ENCODE data around the gene IFNA2.

Gene IFNA2

DNA sequence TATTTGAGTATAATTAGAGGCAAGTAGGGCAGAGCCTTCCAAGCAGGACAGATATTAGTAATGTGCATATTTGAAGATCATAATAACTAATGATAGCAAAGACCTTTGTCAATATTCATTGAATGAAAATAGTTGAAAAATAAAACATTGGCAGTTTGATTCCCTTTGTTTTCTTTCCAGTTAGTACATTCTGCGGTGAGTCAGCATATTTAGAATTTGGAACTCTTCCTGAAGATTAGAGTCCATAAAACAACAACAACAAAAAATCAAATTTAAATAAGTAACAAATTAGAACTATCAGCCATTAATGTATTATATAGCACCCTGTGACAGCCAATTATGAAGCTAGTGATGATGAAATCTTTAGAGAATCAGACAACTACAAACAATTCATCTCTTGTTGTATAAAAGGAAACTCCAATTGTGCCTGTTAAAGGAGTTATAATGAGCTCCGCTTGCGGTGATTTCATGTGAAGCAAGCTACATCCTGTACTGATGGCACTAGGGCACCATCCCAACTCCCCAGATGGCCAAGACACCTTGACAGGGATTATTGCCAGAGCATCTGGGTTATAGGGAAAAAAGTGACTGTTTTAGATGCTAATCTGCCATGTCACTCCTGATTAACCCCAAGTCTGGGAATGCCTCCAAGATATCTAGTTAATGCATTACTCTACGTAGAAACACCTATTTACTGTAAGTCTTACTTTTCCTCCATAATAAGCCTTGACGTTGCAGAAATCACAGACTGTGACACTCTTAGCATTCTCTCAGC, 30.5 kb upstream of the IFNA2 start:
- peak in 1 of 2 donors; percentile 26 for DNase-seq (ENCODE audit: low read depth in 2 of 2)

DNA sequence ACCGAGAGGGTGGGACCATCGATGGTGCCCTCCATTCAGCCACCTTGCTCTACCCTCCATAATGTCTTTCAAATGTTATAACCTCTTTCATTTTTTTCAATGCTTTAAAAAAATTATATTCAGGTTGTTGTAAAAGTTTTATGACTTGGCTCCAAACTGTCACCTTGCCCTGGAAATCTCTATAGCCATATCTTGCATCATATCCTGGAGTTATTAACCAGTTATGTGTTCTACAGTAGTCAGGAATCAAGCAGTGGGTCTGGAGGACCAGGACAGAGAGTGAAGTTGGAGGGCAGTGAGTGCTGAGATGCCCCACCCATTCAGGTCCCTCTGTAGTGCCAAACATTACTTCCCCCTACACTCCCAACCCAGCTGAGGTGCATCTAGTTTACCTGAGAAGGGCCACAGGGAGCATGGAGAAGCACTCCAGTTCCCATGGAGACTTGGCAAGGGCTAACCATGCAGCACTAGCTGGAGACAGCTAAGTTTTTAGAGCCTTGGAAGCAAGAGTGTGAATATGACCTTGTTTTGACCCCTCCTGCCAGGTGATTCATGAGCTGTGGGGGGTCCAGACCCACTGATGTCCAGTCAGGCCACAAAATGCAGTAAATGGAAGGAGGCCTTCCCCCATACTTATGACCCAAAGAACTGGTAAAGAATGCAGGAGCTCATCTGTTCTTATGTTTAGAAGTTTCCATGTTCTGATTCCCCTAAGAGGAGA, 29.2 kb upstream of the IFNA2 start:
- no peak for DNase-seq (ENCODE audit: low read depth in 2 of 2)
- TF ChIP-seq CTCF (IDR thresholded peaks at IDR 0.05; ENCODE audit: low read depth, low read length), result no peak
- H3K4me3 ChIP-seq (replicated peaks in 1 of 2; ENCODE audit: low read depth in 2 of 2, low read length in 2 of 2), result no peak overlapping the region

More for the DNA sequence above, 30.5 kb upstream of the IFNA2 start:
- no peak for TF ChIP-seq CTCF (IDR thresholded peaks at IDR 0.05; ENCODE audit: low read depth, low read length)
- no peak overlapping the region for H3K4me3 ChIP-seq (replicated peaks in 1 of 2; ENCODE audit: low read depth in 2 of 2, low read length in 2 of 2)

- TF ChIP-seq CTCF (IDR thresholded peaks at IDR 0.05; ENCODE audit: low read depth, low read length), result peak; percentile 33
- no peak overlapping the region for H3K4me3 ChIP-seq (replicated peaks in 1 of 2; ENCODE audit: low read depth in 2 of 2, low read length in 2 of 2)
- DNase-seq (ENCODE audit: low read depth in 2 of 2), result no peak
These were observed 28.4 kb upstream of the IFNA2 start for GRCh38 chr9:21413624-21414023.

DNA sequence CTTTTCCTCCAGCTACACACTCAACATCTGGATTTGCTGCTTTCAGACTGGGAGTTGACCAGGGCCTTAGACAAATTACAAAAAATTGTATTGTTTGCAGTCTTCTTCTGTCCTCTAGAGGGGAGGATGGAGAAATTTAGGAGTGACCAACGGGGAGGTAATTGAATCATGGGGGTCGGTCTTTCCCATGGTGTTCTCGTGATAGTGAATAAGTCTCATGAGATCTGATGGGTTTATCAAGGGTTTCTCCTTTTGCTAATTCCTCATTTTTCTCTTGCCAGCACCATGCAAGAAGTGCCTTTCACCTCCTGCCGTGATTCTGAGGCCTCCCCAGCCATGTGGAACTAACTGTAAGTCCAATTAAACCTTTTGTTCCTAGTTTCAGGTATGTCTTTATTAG, 28.0 kb upstream of the IFNA2 start:
- no peak overlapping the region for H3K4me3 ChIP-seq (replicated peaks in 1 of 2; ENCODE audit: low read depth in 2 of 2, low read length in 2 of 2)
- DNase-seq (ENCODE audit: low read depth in 2 of 2), result no peak
- no peak for TF ChIP-seq CTCF (IDR thresholded peaks at IDR 0.05; ENCODE audit: low read depth, low read length)

GRCh38 chr9:21412107-21412506, 26.9 kb upstream of the IFNA2 start:
- no peak for DNase-seq (ENCODE audit: low read depth in 2 of 2)
- no peak overlapping the region for H3K4me3 ChIP-seq (replicated peaks in 1 of 2; ENCODE audit: low read depth in 2 of 2, low read length in 2 of 2)
- no peak for TF ChIP-seq CTCF (IDR thresholded peaks at IDR 0.05; ENCODE audit: low read depth, low read length)

DNA sequence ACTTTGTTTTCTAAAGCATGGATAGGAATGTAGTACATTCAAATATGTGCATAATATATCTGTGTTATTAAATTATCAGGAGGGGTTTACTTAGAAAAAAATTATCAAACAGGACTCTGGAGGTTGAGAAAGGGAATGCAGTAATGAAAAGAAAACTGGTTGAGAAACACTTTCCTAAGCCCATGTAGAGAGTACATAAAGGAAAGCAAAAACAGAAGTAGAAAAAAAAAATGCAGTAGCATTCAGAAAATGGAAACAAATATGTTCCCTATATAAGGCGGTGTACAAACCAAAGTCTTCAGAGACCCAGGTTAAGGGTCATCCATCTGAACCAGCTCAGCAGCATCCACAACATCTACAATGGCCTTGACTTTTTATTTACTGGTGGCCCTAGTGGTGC, 23.6 kb upstream of the IFNA2 start, which contains the start of gene IFNA8:
Gene IFNA8, plus strand, starts transcription at position 301 of the 400 bp plus-strand sequence. Its CDS starts 60 bp downstream, at position 361.
- no peak within 1 kb of the TSS for H3K4me3 ChIP-seq (replicated peaks in 1 of 2; ENCODE audit: low read depth in 2 of 2, low read length in 2 of 2)
- TF ChIP-seq CTCF (IDR thresholded peaks at IDR 0.05; ENCODE audit: low read depth, low read length), result no peak
- no peak for DNase-seq (ENCODE audit: low read depth in 2 of 2)

Data from cardiac fibroblast (primary cell).